GM18519 (cell line): ENCODE results near the gene DDX39A.
"Not testable (repeated sequence)": the region's sequence is repeated elsewhere in the genome, so short reads cannot be mapped to it uniquely, and the experiment has no call there.

Experiments
- ATAC-seq: cut with Tn5 transposase; IDR thresholded peaks from one replicate; pipeline ENCODE4 v1.9.1; 2021; ENCODE audit warnings: mild to moderate bottlenecking, moderate library complexity; ENCODE audit not compliant: unreplicated experiment, low FRiP score

The DDX39A gene

DNA sequence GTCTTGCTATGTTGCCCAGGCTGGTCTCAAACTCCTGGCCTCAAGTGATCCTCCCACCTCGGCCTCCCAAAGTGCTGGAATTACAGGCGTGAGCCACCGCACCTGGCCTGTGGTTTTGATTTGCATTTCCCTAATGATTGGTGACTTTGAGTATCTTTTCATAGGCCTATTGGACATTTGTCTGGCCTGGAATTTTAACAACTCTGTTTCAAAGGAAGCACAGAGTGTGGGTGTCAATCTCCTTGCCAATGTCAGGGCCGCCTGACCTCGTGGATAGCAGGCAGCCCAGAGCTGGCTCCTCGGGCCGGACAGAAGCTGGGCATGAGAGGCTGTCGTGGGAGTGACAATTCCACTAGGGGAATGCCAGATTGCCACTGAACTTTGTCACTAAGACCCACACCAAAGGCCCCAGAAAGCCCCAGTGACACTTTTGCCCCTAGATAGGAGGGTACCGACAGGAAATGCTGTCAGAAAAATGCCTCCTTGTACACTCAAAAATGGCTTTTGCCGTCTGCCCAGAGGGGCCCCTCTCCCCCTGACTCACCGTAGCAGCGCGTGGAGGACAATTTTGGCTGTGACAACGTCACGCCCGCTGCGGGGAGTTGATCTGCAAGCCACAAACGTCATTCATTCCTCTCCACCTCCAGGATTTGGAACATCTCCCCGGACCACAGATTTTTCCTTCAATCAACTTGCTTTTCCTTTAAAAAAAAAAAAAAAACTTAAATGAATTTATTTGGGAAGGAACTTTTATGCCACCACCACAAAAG, 49.6 kb downstream of the DDX39A start:
- ATAC-seq, result no peak

DNA sequence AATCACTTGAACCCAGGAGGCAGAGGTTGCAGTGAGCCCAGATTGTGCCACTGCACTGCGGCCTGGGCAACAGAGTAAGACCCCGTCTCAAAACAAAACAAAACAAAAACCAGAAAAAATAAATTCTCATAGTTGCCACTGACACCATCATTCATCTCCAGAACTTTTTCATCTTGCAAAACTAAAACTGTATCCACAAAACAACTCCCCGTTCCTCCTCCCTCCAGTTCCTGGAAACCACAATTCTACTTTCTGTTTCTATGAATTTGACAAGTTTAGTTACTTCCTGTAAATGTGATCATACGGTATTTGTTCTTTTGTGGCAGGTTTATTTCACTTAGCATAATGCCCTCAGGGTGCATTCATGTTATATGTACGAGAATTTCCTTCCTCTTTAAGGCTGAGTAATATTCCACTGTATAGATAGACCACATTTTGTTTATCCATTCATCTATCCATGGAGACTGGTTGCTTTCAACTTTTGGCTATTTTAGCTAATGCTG, 51.1 kb downstream of the DDX39A start:
- no peak for ATAC-seq

DNA sequence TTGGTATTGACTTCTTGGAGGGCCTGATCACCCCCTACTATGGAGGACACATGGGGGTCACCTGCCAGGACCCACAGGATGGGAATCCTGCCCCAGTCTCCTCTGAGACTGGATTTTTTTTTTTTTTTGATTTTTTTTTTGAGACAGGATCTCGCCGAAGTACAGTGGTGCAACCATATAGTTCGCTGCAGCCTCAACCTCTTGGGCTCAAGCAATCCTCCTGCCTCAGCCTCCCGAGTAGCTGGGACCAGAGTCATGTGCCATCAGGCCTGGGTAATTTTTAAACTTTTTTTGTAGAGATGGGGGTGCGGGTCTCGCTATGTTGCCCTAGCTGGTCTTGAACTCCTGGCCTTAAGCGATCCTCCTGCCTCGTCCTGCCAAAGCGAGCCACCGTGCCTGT, 52.1 kb downstream of the DDX39A start:
- no peak for ATAC-seq

DNA sequence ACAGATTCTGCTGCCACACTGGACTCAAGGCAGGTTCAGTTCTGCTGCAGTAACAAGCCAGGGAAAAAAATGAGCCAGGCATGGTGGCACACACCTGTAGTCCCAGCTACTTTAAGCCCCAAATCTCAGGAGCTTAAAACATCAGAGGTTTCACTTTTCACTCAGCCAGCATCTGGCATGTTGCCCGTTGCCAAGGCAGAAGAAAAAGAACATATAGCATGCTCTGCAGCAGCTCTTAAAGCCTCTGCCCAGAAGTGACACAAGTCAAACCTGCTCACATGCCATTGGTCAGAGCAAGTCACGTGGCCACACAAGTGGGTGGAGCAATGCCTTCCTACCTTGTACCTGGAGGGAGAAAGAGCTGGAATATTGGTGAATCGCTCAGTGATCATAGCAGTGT, 52.6 kb downstream of the DDX39A start:
- no peak for ATAC-seq

DNA sequence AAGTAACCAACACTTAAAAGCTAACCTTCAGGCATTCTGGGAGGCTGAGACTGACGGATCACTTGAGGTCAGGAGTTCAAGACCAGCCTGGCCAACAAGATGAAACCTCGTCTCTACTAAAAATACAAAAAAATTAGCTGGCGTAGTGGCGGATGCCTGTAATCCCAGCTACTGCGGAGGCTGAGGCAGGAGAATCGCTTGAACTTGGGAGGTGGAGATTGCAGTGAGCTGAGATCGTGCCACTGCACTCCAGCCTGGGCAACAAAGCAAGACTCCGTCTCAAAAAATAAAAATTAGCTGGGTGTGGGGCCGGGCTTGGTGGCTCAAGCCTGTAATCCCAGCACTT, 55.1 kb downstream of the DDX39A start:
- not testable (repeated sequence) for ATAC-seq

DNA sequence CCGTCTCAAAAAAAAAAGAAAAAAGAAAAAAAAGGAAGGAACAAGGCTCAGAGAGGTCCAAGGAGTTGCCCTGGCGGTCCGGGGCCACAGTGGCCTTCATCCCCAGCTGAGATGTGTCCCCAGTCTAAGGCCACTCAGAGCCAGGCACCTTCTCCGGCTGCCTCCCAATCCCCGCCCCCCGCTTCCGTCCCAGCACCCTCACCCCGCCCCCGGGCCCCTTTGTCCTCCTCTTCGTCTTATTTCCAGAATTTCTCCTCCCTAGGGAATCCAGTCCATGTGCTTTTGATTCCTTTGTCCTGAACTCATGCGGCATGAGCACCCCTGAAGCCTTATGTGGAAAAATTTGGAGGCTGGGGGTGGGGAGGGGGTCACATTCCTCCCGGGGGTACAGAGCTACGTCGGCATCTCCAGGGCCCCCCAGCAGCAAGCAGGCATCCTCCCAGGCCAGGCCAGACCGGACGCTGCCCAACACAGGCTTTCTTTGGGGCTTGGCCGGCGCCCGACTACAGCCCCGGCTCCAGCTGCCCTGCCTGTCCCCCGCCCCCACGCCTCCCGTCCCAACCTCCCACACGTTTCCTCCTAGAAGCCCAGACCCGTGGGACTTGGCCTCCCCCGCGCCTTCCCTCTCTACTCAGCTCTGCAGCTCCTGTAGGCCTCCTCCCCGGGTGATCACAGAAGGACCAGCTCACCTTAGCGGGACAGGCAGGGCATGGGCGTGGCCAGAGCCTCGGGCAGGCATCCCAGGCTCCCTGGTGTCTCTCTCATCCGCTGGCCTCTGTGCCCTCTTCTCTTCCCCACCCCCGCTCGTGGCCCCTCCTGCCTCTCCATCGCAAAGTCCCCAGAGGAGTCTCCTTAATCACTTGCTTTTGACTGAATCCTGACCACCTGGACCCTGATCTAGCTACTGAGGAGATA, 55.7 kb downstream of the DDX39A start:
- no peak for ATAC-seq

DNA sequence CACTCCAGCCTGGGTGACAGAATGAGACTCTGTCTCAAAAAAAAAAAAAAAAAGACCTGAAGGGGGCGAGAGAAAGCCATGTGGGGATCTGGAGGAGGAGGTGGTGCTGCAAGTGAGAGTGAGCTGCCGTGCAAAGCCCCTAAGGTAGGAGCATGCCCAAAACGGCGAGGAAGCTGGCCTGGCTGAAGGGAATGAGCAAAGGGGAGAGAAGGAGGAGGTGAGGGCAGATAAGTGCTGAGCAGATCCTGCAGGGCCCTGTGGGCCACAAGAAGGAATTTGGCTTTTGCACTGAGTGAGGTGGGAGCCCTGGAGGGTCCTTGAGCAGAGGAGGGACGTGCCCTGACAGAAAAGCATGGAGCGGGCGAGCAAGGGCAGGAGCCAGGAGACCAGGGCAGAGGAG, 57.3 kb downstream of the DDX39A start:
- no peak for ATAC-seq
